OCI-LY1 (cell line): ENCODE results near the gene KRTAP5-3.
"Not testable (repeated sequence)": the region's sequence is repeated elsewhere in the genome, so short reads cannot be mapped to it uniquely, and the experiment has no call there.

Experiments
- H2AFZ ChIP-seq: fragments of 200-600 bp; sonication (generic), shearing (Covaris generic); 2 replicates; pipeline ENCODE4 v1.6.0; 2014; ENCODE audit warnings: antibody characterized with exemption, mild to moderate bottlenecking, low read length
- H3F3A ChIP-seq: fragments of 200-600 bp; sonication (generic), shearing (Covaris generic); 2 replicates; pipeline ENCODE4 v1.6.0; 2014; ENCODE audit warnings: mild to moderate bottlenecking, antibody characterized with exemption, low read length, moderate library complexity; ENCODE audit not compliant: insufficient read depth
- H3K27ac ChIP-seq: fragments of 200-600 bp; sonication (generic); 2 replicates; pipeline ENCODE4 v1.5.1; 2014; ENCODE audit warnings: low read length, mixed run types, mild to moderate bottlenecking, low read depth; ENCODE audit not compliant: poor library complexity, severe bottlenecking
- H3K27me3 ChIP-seq: fragments of 200-600 bp; sonication (generic); 2 replicates; pipeline ENCODE4 v1.6.0; 2014; ENCODE audit warnings: antibody characterized with exemption, mild to moderate bottlenecking, low read length, moderate library complexity; ENCODE audit not compliant: insufficient read depth
- H3K36me3 ChIP-seq: fragments of 200-600 bp; sonication (generic); 2 replicates; pipeline ENCODE4 v1.6.1; 2014; ENCODE audit warnings: mild to moderate bottlenecking, antibody characterized with exemption, low read length, moderate library complexity, mixed read lengths; ENCODE audit not compliant: insufficient read depth
- H3K4me1 ChIP-seq: fragments of 200-600 bp; sonication (generic); 2 replicates; pipeline ENCODE4 v1.5.1; 2014; ENCODE audit warnings: mild to moderate bottlenecking, low read length, moderate library complexity; ENCODE audit not compliant: insufficient read depth, severe bottlenecking
- H3K4me2 ChIP-seq: fragments of 200-600 bp; sonication (generic), shearing (Covaris generic); 2 replicates; pipeline ENCODE4 v1.6.1; 2014; ENCODE audit warnings: low read length
- H3K4me3 ChIP-seq: fragments of 200-600 bp; sonication (generic); 2 replicates; pipeline ENCODE4 v1.5.1; 2014; ENCODE audit warnings: low read length, low read depth, mild to moderate bottlenecking, mixed read lengths; ENCODE audit not compliant: poor library complexity, severe bottlenecking
- H3K79me2 ChIP-seq: fragments of 200-600 bp; shearing (Covaris generic); 2 replicates; pipeline ENCODE4 v1.6.1; 2016; ENCODE audit warnings: mixed run types, low read length, mixed read lengths; ENCODE audit not compliant: insufficient read depth
- H3K9ac ChIP-seq: fragments of 200-600 bp; sonication (generic), shearing (Covaris generic); 2 replicates; pipeline ENCODE4 v1.6.1; 2014; ENCODE audit warnings: mild to moderate bottlenecking, low read length, mixed read lengths
- H3K9me2 ChIP-seq: fragments of 200-600 bp; sonication (generic), shearing (Covaris generic); 2 replicates; pipeline ENCODE4 v1.6.1; 2014; ENCODE audit warnings: low read depth, mild to moderate bottlenecking, low read length, mixed read lengths
- H3K9me3 ChIP-seq: fragments of 200-600 bp; shearing (Covaris generic); 2 replicates; pipeline ENCODE4 v1.6.1; 2014; ENCODE audit warnings: low read length, mixed read lengths
- H4K20me1 ChIP-seq: fragments of 200-600 bp; sonication (generic), shearing (Covaris generic); 2 replicates; pipeline ENCODE4 v1.6.0; 2016; ENCODE audit warnings: mild to moderate bottlenecking, low read length; ENCODE audit not compliant: insufficient read depth
- CTCF ChIP-seq: fragments of 200-600 bp; sonication (generic), shearing (Covaris generic); IDR thresholded peaks from 2 replicates; pipeline ENCODE4 v1.5.1; 2017; ENCODE audit warnings: mild to moderate bottlenecking, antibody characterized with exemption, low read length, moderate library complexity, mixed read lengths
- EZH2 ChIP-seq: fragments of 200-600 bp; sonication (generic), shearing (Covaris generic); IDR thresholded peaks from 2 replicates; pipeline ENCODE4 v1.8.0; 2017; ENCODE audit warnings: borderline replicate concordance, mixed run types, mild to moderate bottlenecking, antibody characterized with exemption, low read length, moderate library complexity, mixed read lengths

Gene KRTAP5-3

DNA sequence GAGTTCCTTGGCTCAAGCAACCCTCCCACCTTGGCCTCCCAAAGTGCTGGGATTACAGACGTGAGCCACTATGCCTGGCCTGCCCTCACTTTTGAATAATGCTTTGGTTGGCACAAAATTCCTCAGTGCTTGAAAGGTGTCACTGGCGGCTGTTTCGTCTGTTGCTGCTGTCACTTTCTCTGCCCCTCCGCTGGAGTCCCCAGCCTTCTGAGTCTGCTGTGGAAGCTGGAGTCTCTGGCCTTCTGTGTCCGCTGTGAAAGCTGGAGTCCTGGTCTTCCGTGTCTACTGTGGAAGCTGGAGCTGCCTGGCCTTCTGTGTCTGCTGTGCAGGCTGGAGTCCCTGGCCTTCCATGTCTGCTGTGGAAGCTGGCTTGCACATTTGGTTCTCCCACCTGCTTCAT lies 18.3 kb downstream of the KRTAP5-3 start:
- H3K36me3 ChIP-seq = no peaks in the 10 kb centered on the region
- no peak overlapping the region for H3K4me2 ChIP-seq
- no peak for TF ChIP-seq CTCF
- no peak for TF ChIP-seq EZH2
- H3F3A ChIP-seq = no peaks in the 10 kb centered on the region
- H3K27me3 ChIP-seq = peaks cover 5% of the 10 kb centered on the region; the same call in 1 of the 2 replicates
- no peaks in the 10 kb centered on the region for H4K20me1 ChIP-seq
- no peaks in the 10 kb centered on the region for H3K9me2 ChIP-seq
- no peaks in the 10 kb centered on the region for H3K9me3 ChIP-seq
- no peak overlapping the region for H3K27ac ChIP-seq
- H3K4me1 ChIP-seq = no peaks in the 10 kb centered on the region
- H2AFZ ChIP-seq = no peak overlapping the region
- H3K79me2 ChIP-seq = no peaks in the 10 kb centered on the region
- H3K4me3 ChIP-seq = no peak overlapping the region
- H3K9ac ChIP-seq = no peak overlapping the region

- not testable (repeated sequence) for H3K9me2 ChIP-seq, H3F3A ChIP-seq, H3K4me2 ChIP-seq, H3K79me2 ChIP-seq, H2AFZ ChIP-seq, H3K9me3 ChIP-seq, H3K27ac ChIP-seq, H3K36me3 ChIP-seq, H3K27me3 ChIP-seq, H4K20me1 ChIP-seq, H3K4me1 ChIP-seq, H3K9ac ChIP-seq, H3K4me3 ChIP-seq
These were observed 18.9 kb downstream of the KRTAP5-3 start for GRCh38 chr11:1589191-1589963.

DNA sequence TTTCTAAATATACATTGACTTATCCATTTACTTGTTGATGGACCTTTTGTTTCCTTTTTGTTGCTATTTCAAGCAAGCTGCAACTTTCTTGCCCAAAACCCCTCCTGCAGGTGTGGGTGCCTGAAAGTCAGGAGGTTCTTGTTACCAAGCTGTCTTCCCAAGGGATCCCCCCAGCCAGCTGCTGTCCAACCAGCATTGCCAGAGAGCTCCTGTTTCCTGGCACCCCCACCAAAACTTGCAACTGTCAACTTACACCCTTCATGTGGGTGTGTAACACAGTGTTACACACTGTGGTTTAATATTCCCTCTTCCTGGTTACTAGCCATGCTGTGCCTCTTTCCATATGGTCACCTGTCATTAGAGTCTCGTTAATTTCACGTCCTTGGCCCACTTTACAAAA lies 21.6 kb downstream of the KRTAP5-3 start:
- Histone ChIP-seq H3K9me3 (no peaks in the 10 kb centered on the region), H3K4me3 (no peak overlapping the region), H3K27ac (no peak overlapping the region), H3K27me3 (no peaks in the 10 kb centered on the region), H3F3A (no peaks in the 10 kb centered on the region), H3K79me2 (no peaks in the 10 kb centered on the region), H3K36me3 (no peaks in the 10 kb centered on the region), H2AFZ (no peak overlapping the region), H3K4me2 (no peak overlapping the region), H4K20me1 (no peaks in the 10 kb centered on the region), H3K9ac (no peak overlapping the region), H3K9me2 (no peaks in the 10 kb centered on the region), H3K4me1 (no peaks in the 10 kb centered on the region)
- TF ChIP-seq EZH2 (no peak), CTCF (no peak)

DNA sequence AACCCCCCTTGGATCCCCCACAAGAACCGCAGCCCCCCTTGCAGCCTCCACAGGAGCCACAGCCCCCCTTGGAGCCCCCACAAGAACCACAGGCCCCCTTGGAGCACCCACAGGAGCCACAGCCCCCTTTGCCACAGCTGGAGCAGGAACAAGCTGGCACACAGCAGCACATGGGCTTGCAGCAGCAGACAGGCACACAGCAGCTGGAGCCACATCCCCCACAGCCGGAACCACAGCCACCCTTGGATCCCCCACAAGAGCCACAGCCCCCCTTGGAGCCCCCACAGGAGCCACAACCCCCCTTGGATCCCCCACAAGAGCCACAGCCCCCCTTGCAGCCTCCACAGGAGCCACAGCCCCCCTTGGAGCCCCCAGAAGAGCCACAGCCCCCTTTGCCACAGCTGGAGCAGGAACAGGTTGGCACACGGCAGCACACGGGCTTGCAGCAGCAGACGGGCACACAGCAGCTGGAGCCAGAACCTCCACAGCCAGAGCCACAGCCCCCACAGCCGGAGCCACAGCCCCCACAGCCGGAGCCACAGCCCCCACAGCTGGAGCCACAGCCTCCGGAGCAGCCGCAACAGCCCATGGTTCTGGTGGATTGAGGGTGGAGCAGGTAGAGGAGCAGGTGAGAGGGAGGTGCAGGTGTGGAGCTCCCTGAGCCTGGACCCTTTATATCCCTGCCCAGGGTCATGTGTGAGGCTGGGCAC lies 23.4 kb downstream of the KRTAP5-3 start, which contains the start of gene KRTAP5-1:
KRTAP5-1 (minus strand) TSS at position 623 of the 710 bp plus-strand sequence; CDS start at position 589, 34 bp downstream.
- not testable (repeated sequence) for H3K9me2 ChIP-seq, H3K27ac ChIP-seq, H3K27me3 ChIP-seq, H3K79me2 ChIP-seq, H3K9me3 ChIP-seq, H3K9ac ChIP-seq, H3F3A ChIP-seq, H2AFZ ChIP-seq, H3K4me1 ChIP-seq, H3K36me3 ChIP-seq, H3K4me2 ChIP-seq, H3K4me3 ChIP-seq, H4K20me1 ChIP-seq

- H3K9ac ChIP-seq, H3K9me3 ChIP-seq, H3K4me2 ChIP-seq, H2AFZ ChIP-seq, H3K4me1 ChIP-seq, H3F3A ChIP-seq, H3K27ac ChIP-seq, H4K20me1 ChIP-seq, H3K4me3 ChIP-seq, H3K79me2 ChIP-seq, H3K36me3 ChIP-seq, H3K9me2 ChIP-seq, H3K27me3 ChIP-seq: not testable (repeated sequence)
These were observed 25.4 kb downstream of the KRTAP5-3 start for GRCh38 chr11:1582909-1583308.
